Activated B cell treated with CpG ODN at 0.5 μM for 24 hours (primary cell): Measurements from ENCODE around the gene COX7A2. TPM values are rescaled to one million over a fixed set of nuclear protein-coding genes. Genes with fewer than 3 reads are reported as not detected.

ENCODE experiments used
- ATAC-seq: fragments of 200-7000 bp; cut with Tn5 transposase; one replicate; pipeline ENCODE4 v1.10.0; 2021; ENCODE audit warnings: low read depth, mild to moderate bottlenecking, moderate library complexity
- CTCF ChIA-PET: fragments of 350-600 bp; sonication (Branson Sonifier 250); formaldehyde crosslinking; loops from one replicate; lab custom pipeline; 2021; ENCODE audit warnings: antibody characterized with exemption; lab: Charles Lee
- POLR2A ChIA-PET: fragments of 350-600 bp; sonication (Branson Sonifier 250); formaldehyde crosslinking; loops from one replicate; lab custom pipeline; 2021; ENCODE audit warnings: antibody characterized with exemption; lab: Charles Lee
- DNase-seq: peaks from one replicate; pipeline ENCODE4 v3.0.0; 2022
- H3K27ac Mint-ChIP-seq: one replicate; pipeline ENCODE4 v1.8.0; 2020; ENCODE audit warnings: mixed read lengths
- H3K27me3 Mint-ChIP-seq: one replicate; pipeline ENCODE4 v1.8.0; 2021; ENCODE audit warnings: mixed read lengths
- H3K36me3 Mint-ChIP-seq: one replicate; pipeline ENCODE4 v1.8.0; 2021; ENCODE audit warnings: low read depth, mixed read lengths
- H3K4me1 Mint-ChIP-seq: one replicate; pipeline ENCODE4 v1.8.0; 2021; ENCODE audit warnings: mixed read lengths
- H3K4me3 Mint-ChIP-seq: one replicate; pipeline ENCODE4 v1.8.0; 2020; ENCODE audit warnings: mild to moderate bottlenecking, mixed read lengths
- H3K9me3 Mint-ChIP-seq: one replicate; pipeline ENCODE4 v1.8.0; 2020; ENCODE audit warnings: mixed read lengths
- intact Hi-C: fragments of 100-400 bp; cut with micrococcal nuclease; formaldehyde crosslinking; loops from one replicate; pipeline ENCODE4 v1.15.1; 2024
- total RNA-seq: library from RNA; stranded (reverse); gene quantifications from 2 replicates; pipeline ENCODE4 v1.2.3, GENCODE V29; 2022
- TF ChIP-seq, protein P1 (sequence below): fragments of 200-600 bp; IDR thresholded peaks from one replicate; pipeline ENCODE4 v1.8.0; 2022; ENCODE audit warnings: antibody characterized with exemption, mild to moderate bottlenecking

The COX7A2 gene
- total RNA-seq, 1 donor from 2014 or later: 259 TPM

- intact Hi-C loops: loop anchor here (2.0 to 5.0 kb wide), 2 partner anchors 797 to 1754 kb away; partner anchors contain the start of gene CGAS
- Mint-ChIP-seq H3K4me3 (peak within 1 kb of the TSS; percentile 73), H3K36me3 (no peaks in the 10 kb centered on the region), H3K27me3 (peaks cover 78% of the 10 kb centered on the region), H3K4me1 (peaks cover 60% of the 10 kb centered on the region), H3K27ac (no peak within 1 kb of the TSS), H3K9me3 (no peaks in the 10 kb centered on the region)
- ChIA-PET POLR2A (no interaction called here), CTCF (interaction anchor here (0.9 to 10.6 kb wide), 2 partner anchors 1465 to 1530 kb away, joined by 3 to 272 read pairs; no protein-coding TSS in a partner anchor)
- peak; percentile 20 for DNase-seq
- TF ChIP-seq, protein P1, sequence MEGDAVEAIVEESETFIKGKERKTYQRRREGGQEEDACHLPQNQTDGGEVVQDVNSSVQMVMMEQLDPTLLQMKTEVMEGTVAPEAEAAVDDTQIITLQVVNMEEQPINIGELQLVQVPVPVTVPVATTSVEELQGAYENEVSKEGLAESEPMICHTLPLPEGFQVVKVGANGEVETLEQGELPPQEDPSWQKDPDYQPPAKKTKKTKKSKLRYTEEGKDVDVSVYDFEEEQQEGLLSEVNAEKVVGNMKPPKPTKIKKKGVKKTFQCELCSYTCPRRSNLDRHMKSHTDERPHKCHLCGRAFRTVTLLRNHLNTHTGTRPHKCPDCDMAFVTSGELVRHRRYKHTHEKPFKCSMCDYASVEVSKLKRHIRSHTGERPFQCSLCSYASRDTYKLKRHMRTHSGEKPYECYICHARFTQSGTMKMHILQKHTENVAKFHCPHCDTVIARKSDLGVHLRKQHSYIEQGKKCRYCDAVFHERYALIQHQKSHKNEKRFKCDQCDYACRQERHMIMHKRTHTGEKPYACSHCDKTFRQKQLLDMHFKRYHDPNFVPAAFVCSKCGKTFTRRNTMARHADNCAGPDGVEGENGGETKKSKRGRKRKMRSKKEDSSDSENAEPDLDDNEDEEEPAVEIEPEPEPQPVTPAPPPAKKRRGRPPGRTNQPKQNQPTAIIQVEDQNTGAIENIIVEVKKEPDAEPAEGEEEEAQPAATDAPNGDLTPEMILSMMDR: no peak
- ATAC-seq: no peak
These were observed 37.6 kb downstream of the COX7A2 start, which contains the start of gene COL12A1 for GRCh38 chr6:75205776-75206575. Gene COL12A1, minus strand, starts transcription at chr6:75206053. Its CDS starts 3,261 bp downstream, at chr6:75202792.

DNA sequence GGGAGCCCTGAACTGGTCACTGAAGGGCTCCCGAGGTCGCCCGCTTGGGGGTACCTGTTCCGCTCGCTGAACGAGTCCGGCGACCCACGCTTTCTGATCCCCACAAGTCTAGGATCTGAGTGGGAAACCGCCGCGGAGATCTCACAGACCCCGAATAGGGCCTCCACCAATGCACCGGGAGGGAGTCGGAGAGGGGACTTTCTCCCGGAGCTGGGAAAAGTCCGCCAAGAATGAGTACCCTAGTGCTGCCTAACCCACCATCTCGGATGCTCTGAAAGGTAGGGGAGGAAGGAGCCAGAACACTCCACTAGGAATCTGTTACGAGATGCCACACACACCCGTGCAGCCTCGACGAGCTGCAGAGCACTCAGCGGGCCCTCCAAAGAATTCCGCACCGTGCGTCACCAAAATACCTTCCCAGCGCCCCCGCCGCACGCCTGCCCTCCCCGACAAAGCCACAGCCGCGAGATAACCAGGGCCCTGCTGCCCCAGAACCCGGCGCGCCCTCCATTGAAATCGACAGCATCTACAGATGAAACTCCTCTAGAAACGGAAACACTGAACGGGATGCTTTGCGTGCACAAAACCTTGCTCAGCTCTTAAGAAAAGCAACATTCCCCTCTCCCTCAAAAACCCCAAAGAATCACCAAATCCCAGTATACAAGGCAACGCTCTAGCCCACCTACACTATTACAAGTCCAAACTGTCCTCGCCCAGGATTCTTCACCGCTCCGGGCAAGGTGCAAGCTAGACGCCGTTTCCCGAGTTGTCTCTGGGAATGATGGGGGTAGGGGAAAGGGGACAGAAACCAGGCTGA lies 38.4 kb downstream of the COX7A2 start:
- Mint-ChIP-seq H3K27ac (no peak overlapping the region), H3K36me3 (no peaks in the 10 kb centered on the region)

DNA sequence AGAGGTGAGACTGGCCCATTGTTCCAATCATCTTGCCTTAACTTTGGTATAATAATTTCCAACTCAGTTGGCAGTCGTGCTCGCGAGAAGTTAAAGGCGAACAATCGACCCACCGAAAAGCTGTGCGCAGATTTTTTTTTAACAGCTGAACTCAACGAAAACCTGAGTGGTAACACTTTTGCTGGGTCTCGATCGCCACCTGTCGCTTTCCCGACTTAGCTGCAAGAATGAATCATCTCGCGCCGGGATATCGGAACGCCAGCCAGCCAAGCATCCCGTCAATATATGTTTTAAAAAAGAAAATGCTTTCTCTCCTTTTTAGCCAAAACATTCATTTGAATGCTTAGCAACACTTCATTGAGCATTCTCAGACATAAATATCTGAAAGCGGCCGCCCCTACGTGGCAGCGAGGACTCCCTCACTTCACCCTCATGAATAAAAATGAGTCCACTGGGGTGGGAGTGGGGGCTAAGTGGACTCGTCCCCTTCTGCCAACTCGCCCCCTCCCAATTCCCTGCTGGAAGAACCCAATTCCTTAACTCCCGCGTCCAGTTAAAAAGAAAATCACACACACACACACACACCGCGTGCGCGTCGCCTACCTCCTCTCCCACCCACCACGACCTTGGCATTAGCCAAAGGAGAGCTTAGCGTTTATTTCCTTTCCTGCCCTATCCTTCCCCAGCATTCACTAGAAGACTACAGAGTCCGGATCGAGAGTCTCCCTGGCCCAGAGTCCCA lies 39.2 kb downstream of the COX7A2 start:
- no peak for ATAC-seq
- Mint-ChIP-seq H3K36me3 (no peaks in the 10 kb centered on the region), H3K4me3 (peak overlapping the region; percentile 73), H3K27me3 (peaks cover 67% of the 10 kb centered on the region), H3K27ac (no peak overlapping the region), H3K9me3 (no peaks in the 10 kb centered on the region), H3K4me1 (peaks cover 60% of the 10 kb centered on the region)
- DNase-seq: no peak
- CTCF ChIA-PET: interaction anchor here (0.8 to 10.6 kb wide), 6 partner anchors 1111 to 1491 kb away, joined by 3 to 272 read pairs (median 4); no protein-coding TSS in a partner anchor
- intact Hi-C loops: loop anchor here (2.0 kb wide), 1 partner anchor 796 kb away; no protein-coding TSS in a partner anchor
- TF ChIP-seq, protein P1: no peak
- POLR2A ChIA-PET: no interaction called here

More for the DNA sequence above, 38.4 kb downstream of the COX7A2 start:
- Mint-ChIP-seq H3K9me3 (no peaks in the 10 kb centered on the region), H3K4me3 (peak overlapping the region; percentile 73), H3K4me1 (peaks cover 60% of the 10 kb centered on the region), H3K27me3 (peaks cover 75% of the 10 kb centered on the region)
- intact Hi-C loops: loop anchor here (2.0 to 5.0 kb wide), 2 partner anchors 796 to 1753 kb away; partner anchors contain the start of gene CGAS
- ATAC-seq: no peak
- TF ChIP-seq, protein P1: no peak
- ChIA-PET POLR2A (no interaction called here), CTCF (interaction anchor here (0.6 to 10.6 kb wide), 4 partner anchors 1114 to 1529 kb away, joined by 3 to 272 read pairs (median 6); no protein-coding TSS in a partner anchor)
- no peak for DNase-seq

- Mint-ChIP-seq H3K36me3 (no peaks in the 10 kb centered on the region), H3K4me1 (peaks cover 55% of the 10 kb centered on the region), H3K27ac (no peak overlapping the region), H3K9me3 (no peaks in the 10 kb centered on the region), H3K4me3 (no peak overlapping the region), H3K27me3 (peaks cover 64% of the 10 kb centered on the region)
- TF ChIP-seq, protein P1: no peak
- CTCF ChIA-PET: interaction anchor here (0.8 to 10.6 kb wide), 7 partner anchors 34 to 1490 kb away, joined by 3 to 272 read pairs (median 4); no protein-coding TSS in a partner anchor
- POLR2A ChIA-PET: no interaction called here
- ATAC-seq (no peak), DNase-seq (no peak)
- intact Hi-C loops: loop anchor here (2.0 kb wide), 1 partner anchor 795 kb away; no protein-coding TSS in a partner anchor
These were observed 39.9 kb downstream of the COX7A2 start for GRCh38 chr6:75203721-75204120.
